Thoracic aorta (tissue), 2 donors: Measurements from ENCODE around the gene NCKAP5. TPM values are rescaled to one million over a fixed set of nuclear protein-coding genes. Genes with fewer than 3 reads are reported as not detected.

Source experiments
- ATAC-seq: fragments of 150-250 bp; one replicate; pipeline ENCODE4 v1.8.0; 2017; ENCODE audit warnings: low read depth; ENCODE audit not compliant: insufficient number of reproducible peaks, low FRiP score
- DNase-seq: peaks from one replicate; pipeline ENCODE4 v3.0.0-alpha.2; 2020; ENCODE audit warnings: low spot score
- H3K27ac ChIP-seq, 2 donors: fragments of 200-600 bp; sonication (generic); 1 replicate in 1 of 2; 2 replicates in 1 of 2; pipeline ENCODE4 v1.5.1; 2016; ENCODE audit warnings: mild to moderate bottlenecking in 2 of 2, moderate library complexity in 2 of 2
- H3K27me3 ChIP-seq: fragments of 200-600 bp; sonication (generic); replicated peaks from 2 replicates; pipeline ENCODE4 v1.6.0; 2016; ENCODE audit warnings: mild to moderate bottlenecking; ENCODE audit not compliant: insufficient read depth
- H3K36me3 ChIP-seq: fragments of 200-600 bp; sonication (generic); one replicate; pipeline ENCODE4 v1.5.1; 2016
- H3K4me1 ChIP-seq, 2 donors: fragments of 200-600 bp; sonication (generic); 1 replicate in 1 of 2; 2 replicates in 1 of 2; pipeline versions ENCODE4 v1.5.1 to v1.6.0; 2016; ENCODE audit warnings: low read depth in 2 of 2, mild to moderate bottlenecking in 1 of 2; ENCODE audit not compliant: control insufficient read depth in 1 of 2
- H3K4me3 ChIP-seq: fragments of 200-600 bp; sonication (generic); 2 replicates; pipeline ENCODE4 v1.5.1; 2016; ENCODE audit warnings: mild to moderate bottlenecking
- H3K9me3 ChIP-seq: fragments of 200-600 bp; sonication (generic); 2 replicates; pipeline ENCODE4 v1.5.1; 2016
- total RNA-seq, 2 donors: library from RNA; depleted of rRNA; stranded (reverse); fragments of >200 nt; gene quantifications; one replicate each; pipeline versions ENCODE4 v1.1.0 to v1.2.3, GENCODE V29; 2016
- TF ChIP-seq, protein P1 (sequence below): fragments of 200-600 bp; sonication (generic); IDR thresholded peaks from one replicate; pipeline ENCODE4 v1.5.1; 2019; ENCODE audit warnings: antibody characterized with exemption

Gene NCKAP5
- total RNA-seq, 2 donors from 2014 or later, result 1.2 to 1.9 TPM

- TF ChIP-seq, protein P1, sequence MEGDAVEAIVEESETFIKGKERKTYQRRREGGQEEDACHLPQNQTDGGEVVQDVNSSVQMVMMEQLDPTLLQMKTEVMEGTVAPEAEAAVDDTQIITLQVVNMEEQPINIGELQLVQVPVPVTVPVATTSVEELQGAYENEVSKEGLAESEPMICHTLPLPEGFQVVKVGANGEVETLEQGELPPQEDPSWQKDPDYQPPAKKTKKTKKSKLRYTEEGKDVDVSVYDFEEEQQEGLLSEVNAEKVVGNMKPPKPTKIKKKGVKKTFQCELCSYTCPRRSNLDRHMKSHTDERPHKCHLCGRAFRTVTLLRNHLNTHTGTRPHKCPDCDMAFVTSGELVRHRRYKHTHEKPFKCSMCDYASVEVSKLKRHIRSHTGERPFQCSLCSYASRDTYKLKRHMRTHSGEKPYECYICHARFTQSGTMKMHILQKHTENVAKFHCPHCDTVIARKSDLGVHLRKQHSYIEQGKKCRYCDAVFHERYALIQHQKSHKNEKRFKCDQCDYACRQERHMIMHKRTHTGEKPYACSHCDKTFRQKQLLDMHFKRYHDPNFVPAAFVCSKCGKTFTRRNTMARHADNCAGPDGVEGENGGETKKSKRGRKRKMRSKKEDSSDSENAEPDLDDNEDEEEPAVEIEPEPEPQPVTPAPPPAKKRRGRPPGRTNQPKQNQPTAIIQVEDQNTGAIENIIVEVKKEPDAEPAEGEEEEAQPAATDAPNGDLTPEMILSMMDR, result no peak
- Histone ChIP-seq H3K27ac (no peak overlapping the region), H3K4me1 (no peaks in the 10 kb centered on the region), H3K36me3 (no peaks in the 10 kb centered on the region), H3K27me3 (no peaks in the 10 kb centered on the region), H3K9me3 (no peaks in the 10 kb centered on the region), H3K4me3 (no peak overlapping the region)
- DNase-seq (no peak), ATAC-seq (no peak)
These were observed 786.0 kb downstream of the NCKAP5 start for GRCh38 chr2:132782176-132782783.

DNA sequence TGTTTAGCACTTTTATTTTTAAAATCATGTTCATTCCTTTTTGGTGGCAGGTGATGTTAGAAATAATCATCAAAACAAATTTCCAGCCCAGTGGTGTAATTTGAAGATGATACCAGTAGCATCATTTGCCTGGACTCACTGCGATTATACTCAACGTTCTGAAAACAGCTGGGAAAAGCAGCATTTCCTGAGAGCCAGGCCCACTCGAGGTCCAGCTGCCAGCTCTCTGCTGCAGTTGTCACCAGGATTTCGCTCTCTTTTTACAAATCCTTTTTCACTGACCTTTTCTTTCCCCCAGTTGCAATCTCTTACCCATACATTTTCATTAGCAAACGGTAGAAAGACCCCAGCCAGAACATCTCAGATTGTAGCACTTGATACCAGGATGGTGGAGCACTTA, 787.6 kb downstream of the NCKAP5 start:
- Histone ChIP-seq H3K4me1 (no peaks in the 10 kb centered on the region), H3K27ac (no peak overlapping the region), H3K36me3 (no peaks in the 10 kb centered on the region), H3K9me3 (no peaks in the 10 kb centered on the region), H3K4me3 (no peak overlapping the region), H3K27me3 (no peaks in the 10 kb centered on the region)
- ATAC-seq, result no peak
- no peak for DNase-seq
- TF ChIP-seq, protein P1, result no peak

DNA sequence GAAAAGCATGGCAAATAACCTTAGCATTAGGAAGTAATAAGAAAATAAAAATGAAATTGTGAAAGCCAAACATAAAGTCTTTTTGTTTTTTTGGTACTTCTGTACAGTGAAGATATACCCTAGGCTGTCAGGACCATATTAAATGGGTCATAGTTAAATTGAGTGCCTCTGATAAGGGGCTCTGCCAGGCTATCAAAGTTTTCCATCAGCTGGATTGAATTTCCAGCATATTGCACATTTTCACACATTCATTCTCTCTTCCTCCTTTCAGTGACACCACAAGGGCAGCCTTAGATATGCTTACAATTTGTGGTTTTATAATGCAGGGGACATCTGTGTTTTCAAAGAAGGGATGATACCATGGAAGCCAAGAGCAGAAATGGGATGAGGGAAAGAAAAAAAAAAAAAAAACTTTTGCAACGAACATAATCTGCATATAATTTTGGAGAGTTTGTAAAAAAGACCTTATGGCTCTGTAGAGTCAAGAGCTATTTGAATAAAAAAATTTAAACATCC, 789.0 kb downstream of the NCKAP5 start:
- Histone ChIP-seq H3K27ac (no peak overlapping the region), H3K36me3 (no peaks in the 10 kb centered on the region), H3K4me1 (no peaks in the 10 kb centered on the region), H3K4me3 (no peak overlapping the region), H3K27me3 (no peaks in the 10 kb centered on the region), H3K9me3 (no peaks in the 10 kb centered on the region)
- TF ChIP-seq, protein P1, result no peak
- DNase-seq (no peak), ATAC-seq (no peak)

DNA sequence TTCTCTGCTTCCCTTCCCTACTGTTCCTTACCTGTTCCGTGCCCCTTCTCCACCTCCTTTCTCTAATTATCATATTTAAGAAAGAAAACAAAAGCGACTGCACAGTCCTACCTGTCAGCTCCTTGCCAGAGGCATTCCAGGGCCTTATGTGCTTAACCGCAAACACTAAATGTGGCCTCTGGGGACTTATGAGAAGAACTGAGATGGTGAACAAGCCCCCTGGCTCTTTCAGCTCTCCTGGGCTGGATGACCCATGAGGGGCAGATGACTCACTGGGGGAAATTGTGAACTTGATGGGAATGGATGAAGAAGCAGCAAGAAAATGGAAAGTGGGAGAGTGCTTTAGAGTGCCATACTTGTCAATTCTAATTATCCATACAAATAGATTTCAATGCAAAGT, 792.0 kb downstream of the NCKAP5 start:
- no peak overlapping the region for H3K27ac ChIP-seq
- H3K27me3 ChIP-seq, result no peaks in the 10 kb centered on the region
- no peak for DNase-seq
- no peaks in the 10 kb centered on the region for H3K36me3 ChIP-seq
- no peaks in the 10 kb centered on the region for H3K4me1 ChIP-seq
- no peaks in the 10 kb centered on the region for H3K9me3 ChIP-seq
- ATAC-seq, result no peak
- TF ChIP-seq, protein P1, result no peak
- H3K4me3 ChIP-seq, result no peak overlapping the region

DNA sequence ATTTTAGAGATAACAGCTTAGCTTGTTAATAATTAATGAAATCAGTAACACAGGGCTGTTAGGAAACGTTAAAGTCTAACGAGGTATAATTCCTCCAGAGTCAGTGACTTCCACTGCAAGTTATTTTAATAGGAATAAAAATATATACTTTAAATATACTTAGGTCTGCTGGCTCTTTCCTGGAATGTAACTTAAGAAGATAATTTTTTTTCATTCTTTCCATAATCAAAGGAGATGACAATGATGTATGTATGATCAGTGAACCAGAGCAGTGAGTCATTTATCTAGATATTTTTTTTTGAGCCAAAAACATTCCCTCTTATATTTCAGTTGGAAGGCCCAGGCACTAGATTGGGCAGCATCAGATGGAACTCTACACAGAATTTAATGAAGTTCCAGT, 794.1 kb downstream of the NCKAP5 start:
- TF ChIP-seq, protein P1, result no peak
- Histone ChIP-seq H3K4me3 (no peak overlapping the region), H3K27me3 (no peaks in the 10 kb centered on the region), H3K4me1 (no peaks in the 10 kb centered on the region), H3K36me3 (no peaks in the 10 kb centered on the region), H3K27ac (no peak overlapping the region), H3K9me3 (no peaks in the 10 kb centered on the region)
- no peak for ATAC-seq
- DNase-seq, result no peak
